Endothelial cell of umbilical vein (primary cell): ENCODE data around the gene TMEM121B.

Source experiments
- EZH2 ChIP-seq: IDR thresholded peaks from 2 replicates; pipeline ENCODE4 v1.6.1; 2012; ENCODE audit warnings: borderline replicate concordance, low read depth, mild to moderate bottlenecking, moderate library complexity, low read length, inconsistent platforms; ENCODE audit not compliant: severe bottlenecking
- FOS ChIP-seq: IDR thresholded peaks from 2 replicates; pipeline ENCODE4 v1.6.1; 2011; ENCODE audit warnings: mild to moderate bottlenecking, low read length, moderate library complexity, borderline replicate concordance; ENCODE audit not compliant: insufficient read depth
- JUN ChIP-seq: IDR thresholded peaks from 2 replicates; pipeline ENCODE4 v1.6.1; 2011; ENCODE audit warnings: borderline replicate concordance, low read depth; ENCODE audit not compliant: insufficient read length, insufficient read depth
- MYC ChIP-seq: IDR thresholded peaks from one replicate; pipeline ENCODE4 v1.6.1; 2011; ENCODE audit warnings: mild to moderate bottlenecking, low read depth, low read length
- POLR2A ChIP-seq: IDR thresholded peaks from 2 replicates; pipeline ENCODE4 v1.6.1; 2012; ENCODE audit warnings: low read depth, mild to moderate bottlenecking, control low read depth, low read length
- POLR2AphosphoS5 ChIP-seq: IDR thresholded peaks from 2 replicates; pipeline ENCODE4 v1.6.1; 2012; ENCODE audit warnings: low read depth, mild to moderate bottlenecking, control low read depth, low read length, moderate library complexity; ENCODE audit not compliant: insufficient read depth
- TF ChIP-seq, protein P1 (sequence below), 2 donors: IDR thresholded peaks; 1 replicate in 1 of 2; 2 replicates in 1 of 2; pipeline ENCODE4 v1.5.1; 2011; ENCODE audit warnings: low read length in 2 of 2, mild to moderate bottlenecking in 2 of 2, moderate library complexity in 2 of 2, control low read depth in 1 of 2, inconsistent platforms in 1 of 2, low read depth in 1 of 2; ENCODE audit not compliant: insufficient read depth in 1 of 2; ENCODE audit errors: extremely low read depth in 1 of 2
- TF ChIP-seq, protein P2 (sequence below): IDR thresholded peaks from 2 replicates; pipeline ENCODE4 v1.6.1; 2011; ENCODE audit not compliant: insufficient read depth, insufficient read length

DNA sequence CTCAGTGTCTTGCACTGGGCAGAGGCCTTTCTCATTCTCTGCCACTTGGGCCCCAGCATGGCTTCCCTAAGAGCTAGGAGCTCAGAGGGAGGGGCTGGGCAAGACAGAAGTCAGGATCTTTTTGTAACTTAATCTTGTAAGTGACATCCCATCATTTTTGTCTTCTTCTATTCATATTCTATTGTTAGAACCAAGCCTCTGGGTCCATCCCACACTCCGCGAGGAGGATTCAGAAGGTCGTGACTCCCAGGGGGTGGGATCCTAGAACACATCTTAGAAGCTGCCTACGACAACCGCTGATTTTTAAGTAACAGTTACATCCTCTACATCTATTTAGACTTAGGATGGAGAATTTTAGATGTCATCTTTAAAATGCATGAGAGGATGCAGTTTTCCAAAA, 37.9 kb downstream of the TMEM121B start:
- TF ChIP-seq, protein P1, sequence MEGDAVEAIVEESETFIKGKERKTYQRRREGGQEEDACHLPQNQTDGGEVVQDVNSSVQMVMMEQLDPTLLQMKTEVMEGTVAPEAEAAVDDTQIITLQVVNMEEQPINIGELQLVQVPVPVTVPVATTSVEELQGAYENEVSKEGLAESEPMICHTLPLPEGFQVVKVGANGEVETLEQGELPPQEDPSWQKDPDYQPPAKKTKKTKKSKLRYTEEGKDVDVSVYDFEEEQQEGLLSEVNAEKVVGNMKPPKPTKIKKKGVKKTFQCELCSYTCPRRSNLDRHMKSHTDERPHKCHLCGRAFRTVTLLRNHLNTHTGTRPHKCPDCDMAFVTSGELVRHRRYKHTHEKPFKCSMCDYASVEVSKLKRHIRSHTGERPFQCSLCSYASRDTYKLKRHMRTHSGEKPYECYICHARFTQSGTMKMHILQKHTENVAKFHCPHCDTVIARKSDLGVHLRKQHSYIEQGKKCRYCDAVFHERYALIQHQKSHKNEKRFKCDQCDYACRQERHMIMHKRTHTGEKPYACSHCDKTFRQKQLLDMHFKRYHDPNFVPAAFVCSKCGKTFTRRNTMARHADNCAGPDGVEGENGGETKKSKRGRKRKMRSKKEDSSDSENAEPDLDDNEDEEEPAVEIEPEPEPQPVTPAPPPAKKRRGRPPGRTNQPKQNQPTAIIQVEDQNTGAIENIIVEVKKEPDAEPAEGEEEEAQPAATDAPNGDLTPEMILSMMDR (IDR thresholded peaks at IDR 0.05; ENCODE audit: extremely low read depth in 1 of 2, insufficient read depth in 1 of 2, low read depth in 1 of 2, low read length in 2 of 2) = no peak
- no peak for TF ChIP-seq POLR2A
- TF ChIP-seq EZH2 = no peak
- TF ChIP-seq, protein P2, sequence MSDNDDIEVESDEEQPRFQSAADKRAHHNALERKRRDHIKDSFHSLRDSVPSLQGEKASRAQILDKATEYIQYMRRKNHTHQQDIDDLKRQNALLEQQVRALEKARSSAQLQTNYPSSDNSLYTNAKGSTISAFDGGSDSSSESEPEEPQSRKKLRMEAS = no peak
- no peak for TF ChIP-seq MYC
- TF ChIP-seq POLR2AphosphoS5 = no peak
- no peak for TF ChIP-seq FOS
- TF ChIP-seq JUN = no peak
